ENCODE results near the gene ORM1.

GRCh38 chr9:114338187-114338586, 15.3 kb downstream of the ORM1 start:
- TF ChIP-seq POLR2A (IDR thresholded peaks at IDR 0.05), result no peak
- no peak for TF ChIP-seq CTCF (IDR thresholded peaks at IDR 0.05 in 8 of 11, conservative IDR thresholded peaks at IDR 0.05 in 3 of 11)
- TF ChIP-seq POLR2AphosphoS5 (IDR thresholded peaks at IDR 0.05), result peak in 1 of 3 donors; percentile 2
